HepG2 (cell line): ENCODE measurements around the gene DUS2. TPM values are rescaled to one million over a fixed set of nuclear protein-coding genes. Genes with fewer than 3 reads are reported as not detected.
A peak's percentile ranks its signal among the peaks of the same experiment; 100 is the strongest.

Experiments
- DRAP1 ChIP-seq: IDR thresholded peaks from 2 replicates; pipeline ENCODE4 v1.6.1; 2016; ENCODE audit warnings: missing genetic modification reagents, missing compliant biosample characterization
- HHEX ChIP-seq: IDR thresholded peaks from 2 replicates; pipeline ENCODE4 v1.6.1; 2016; ENCODE audit warnings: control low read depth
- IKZF1 ChIP-seq: fragments of 450-650 bp; IDR thresholded peaks from 2 replicates; pipeline ENCODE4 v1.7.1; 2016
- KDM5A ChIP-seq: fragments of 200-600 bp; sonication (generic); IDR thresholded peaks from 2 replicates; pipeline ENCODE4 v1.7.0; 2018; ENCODE audit warnings: antibody characterized with exemption, mild to moderate bottlenecking, low read length, borderline replicate concordance
- KLF6 ChIP-seq: IDR thresholded peaks from 2 replicates; pipeline ENCODE4 v1.8.0; 2016; ENCODE audit warnings: missing biosample characterization, missing genetic modification reagents
- NCOA2 ChIP-seq: sonication (generic); formaldehyde crosslinking; IDR thresholded peaks from 2 replicates; pipeline ENCODE4 v1.8.0; 2022; ENCODE audit warnings: inconsistent platforms
- POLR2AphosphoS5 ChIP-seq: IDR thresholded peaks from 2 replicates; pipeline ENCODE4 v1.6.1; 2012; ENCODE audit warnings: low read depth, low read length
- RORA ChIP-seq: sonication (generic); formaldehyde crosslinking; IDR thresholded peaks from 2 replicates; pipeline ENCODE4 v1.5.0; 2020; ENCODE audit warnings: mild to moderate bottlenecking, missing genetic modification reagents, moderate library complexity
- YEATS2 ChIP-seq: sonication (generic); formaldehyde crosslinking; IDR thresholded peaks from 2 replicates; pipeline ENCODE4 v1.4.0; 2020; ENCODE audit warnings: missing genetic modification reagents, borderline replicate concordance
- ZFP37 ChIP-seq: sonication (generic); formaldehyde crosslinking; IDR thresholded peaks from 2 replicates; pipeline ENCODE4 v1.4.0; 2020; ENCODE audit warnings: missing genetic modification reagents, borderline replicate concordance
- ZNF501 ChIP-seq: sonication (generic); formaldehyde crosslinking; IDR thresholded peaks from 2 replicates; pipeline ENCODE4 v1.5.1; 2020; ENCODE audit warnings: mild to moderate bottlenecking, moderate library complexity, missing genetic modification reagents
- ZNF562 ChIP-seq: sonication (generic); formaldehyde crosslinking; IDR thresholded peaks from 2 replicates; pipeline ENCODE4 v1.8.0; 2022; ENCODE audit warnings: missing genetic modification reagents, borderline replicate concordance
- ZNF570 ChIP-seq: sonication (generic); formaldehyde crosslinking; IDR thresholded peaks from 2 replicates; pipeline ENCODE4 v1.4.0; 2020; ENCODE audit warnings: mild to moderate bottlenecking, missing genetic modification reagents, borderline replicate concordance
- polyA plus RNA-seq, 8 experiments: library from polyadenylated mRNA; depleted of rRNA in 3 of 8; stranded (reverse) in 7 of 8; unstranded in 1 of 8; fragments of >200 nt; fragmentation: Illumina TruSeq in 4 of 8; extraction: Trizol in 4 of 8; gene quantifications; 2 replicates each; pipeline versions ENCODE4 v1.2.1 to v1.2.3, GENCODE V29; 2011 to 2016; ENCODE audit warnings: low read depth in 4 of 8, missing spikeins in 1 of 8, mixed read lengths in 1 of 8; ENCODE audit not compliant: insufficient read depth in 1 of 8
- total RNA-seq, 5 experiments: library from RNA; depleted of rRNA; stranded (reverse); fragments of >200 nt; fragmentation: Illumina TruSeq; extraction: Trizol; gene quantifications; 2 replicates each; pipeline ENCODE4 v1.2.3, GENCODE V29; 2016; ENCODE audit warnings: low read depth in 1 of 5
- TF ChIP-seq, protein P1 (sequence below): sonication (generic); formaldehyde crosslinking; IDR thresholded peaks from 2 replicates; pipeline ENCODE4 v1.4.0; 2020; ENCODE audit warnings: missing genetic modification reagents, mild to moderate bottlenecking, borderline replicate concordance
- TF ChIP-seq, protein P2 (sequence below): sonication (generic); formaldehyde crosslinking; IDR thresholded peaks from 2 replicates; pipeline ENCODE4 v1.4.0; 2020; ENCODE audit warnings: mild to moderate bottlenecking, missing genetic modification reagents
- TF ChIP-seq, protein P3 (sequence below): sonication (generic); formaldehyde crosslinking; IDR thresholded peaks from 2 replicates; pipeline ENCODE4 v1.8.1; 2023; ENCODE audit warnings: mild to moderate bottlenecking, moderate library complexity, missing genetic modification reagents

DUS2 gene
- total and polyA plus RNA-seq, 2 of the 13 experiments (the other 11 are each of a cell fraction or from before 2014, with no cell fraction given), result 17.8 to 25.1 TPM

DNA sequence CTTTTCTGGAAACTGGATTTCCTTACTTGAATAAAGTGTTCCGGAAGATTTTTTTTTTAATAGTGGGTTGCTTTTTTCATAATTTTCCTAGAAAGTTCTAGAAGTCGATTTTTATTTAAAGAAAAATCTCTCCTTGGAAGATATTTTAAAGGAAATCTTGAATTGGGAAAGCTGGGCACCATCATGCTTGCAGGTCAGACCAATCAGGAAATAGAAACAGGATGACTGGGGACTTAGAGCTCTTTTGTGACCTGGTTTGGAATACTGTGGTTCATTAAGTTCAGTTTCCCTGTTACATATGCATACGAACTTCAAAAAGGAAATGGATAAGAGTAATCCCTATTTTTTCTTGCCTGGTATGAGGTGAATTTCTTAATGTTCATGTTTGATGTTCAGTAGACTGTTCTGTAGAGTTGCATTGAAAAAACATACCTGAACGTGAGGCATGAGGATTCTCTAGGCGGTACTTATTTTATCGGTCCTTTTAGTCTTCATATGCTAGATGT, 63.3 kb downstream of the DUS2 start (continued):
- TF ChIP-seq KDM5A (no peak), IKZF1 (no peak), ZNF501 (CRISPR knock-in tag) (no peak), ZFP37 (CRISPR knock-in tag) (no peak), ZNF562 (CRISPR knock-in tag) (no peak), KLF6 (CRISPR knock-in tag) (no peak), HHEX (CRISPR knock-in tag) (no peak), NCOA2 (CRISPR knock-in tag) (0 out of 2 replicates have a peak, but pooled peaks have one; percentile 6), RORA (CRISPR knock-in tag) (no peak), YEATS2 (CRISPR knock-in tag) (0 out of 2 replicates have a peak, but pooled peaks have one; percentile 6), POLR2AphosphoS5 (peak; percentile 48; the same call in 1 of the 2 replicates), ZNF570 (CRISPR knock-in tag) (no peak), DRAP1 (CRISPR knock-in tag) (0 out of 2 replicates have a peak, but pooled peaks have one; percentile 31)
- TF ChIP-seq, protein P1, sequence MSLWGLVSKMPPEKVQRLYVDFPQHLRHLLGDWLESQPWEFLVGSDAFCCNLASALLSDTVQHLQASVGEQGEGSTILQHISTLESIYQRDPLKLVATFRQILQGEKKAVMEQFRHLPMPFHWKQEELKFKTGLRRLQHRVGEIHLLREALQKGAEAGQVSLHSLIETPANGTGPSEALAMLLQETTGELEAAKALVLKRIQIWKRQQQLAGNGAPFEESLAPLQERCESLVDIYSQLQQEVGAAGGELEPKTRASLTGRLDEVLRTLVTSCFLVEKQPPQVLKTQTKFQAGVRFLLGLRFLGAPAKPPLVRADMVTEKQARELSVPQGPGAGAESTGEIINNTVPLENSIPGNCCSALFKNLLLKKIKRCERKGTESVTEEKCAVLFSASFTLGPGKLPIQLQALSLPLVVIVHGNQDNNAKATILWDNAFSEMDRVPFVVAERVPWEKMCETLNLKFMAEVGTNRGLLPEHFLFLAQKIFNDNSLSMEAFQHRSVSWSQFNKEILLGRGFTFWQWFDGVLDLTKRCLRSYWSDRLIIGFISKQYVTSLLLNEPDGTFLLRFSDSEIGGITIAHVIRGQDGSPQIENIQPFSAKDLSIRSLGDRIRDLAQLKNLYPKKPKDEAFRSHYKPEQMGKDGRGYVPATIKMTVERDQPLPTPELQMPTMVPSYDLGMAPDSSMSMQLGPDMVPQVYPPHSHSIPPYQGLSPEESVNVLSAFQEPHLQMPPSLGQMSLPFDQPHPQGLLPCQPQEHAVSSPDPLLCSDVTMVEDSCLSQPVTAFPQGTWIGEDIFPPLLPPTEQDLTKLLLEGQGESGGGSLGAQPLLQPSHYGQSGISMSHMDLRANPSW, result no peak
- TF ChIP-seq, protein P2, sequence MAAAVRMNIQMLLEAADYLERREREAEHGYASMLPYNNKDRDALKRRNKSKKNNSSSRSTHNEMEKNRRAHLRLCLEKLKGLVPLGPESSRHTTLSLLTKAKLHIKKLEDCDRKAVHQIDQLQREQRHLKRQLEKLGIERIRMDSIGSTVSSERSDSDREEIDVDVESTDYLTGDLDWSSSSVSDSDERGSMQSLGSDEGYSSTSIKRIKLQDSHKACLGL (CRISPR knock-in tag), result no peak
- TF ChIP-seq, protein P3, sequence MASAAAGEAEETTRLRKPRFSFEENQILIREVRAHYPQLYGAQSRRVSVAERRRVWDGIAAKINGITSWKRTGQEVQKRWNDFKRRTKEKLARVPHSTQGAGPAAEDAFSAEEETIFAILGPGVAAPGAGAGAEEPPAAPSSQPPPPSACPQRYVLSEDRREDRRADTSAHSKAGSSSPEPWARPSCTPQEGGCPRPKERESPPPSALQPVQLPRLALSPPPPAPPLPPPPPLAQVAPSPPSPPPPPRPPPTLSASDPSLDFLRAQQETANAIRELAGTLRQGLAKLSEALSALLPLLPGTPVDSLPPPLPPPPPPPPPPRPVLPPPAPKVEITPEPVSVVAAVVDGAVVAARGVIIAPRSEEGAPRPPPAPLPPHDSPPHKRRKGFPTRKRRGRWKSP (CRISPR knock-in tag), result peak; percentile 13; the same call in 1 of the 2 replicates
